Transverse colon (tissue), 4 donors: Measurements from ENCODE around the gene STK32B. TPM values are rescaled to one million over a fixed set of nuclear protein-coding genes. Genes with fewer than 3 reads are reported as not detected.
"Not testable (repeated sequence)": the region's sequence is repeated elsewhere in the genome, so short reads cannot be mapped to it uniquely, and the experiment has no call there.

ENCODE experiments used
- DNase-seq: peaks from one replicate; pipeline ENCODE4 v3.0.0-alpha.2; 2019
- H3K27ac ChIP-seq, 4 donors: fragments of 200-600 bp; sonication (generic); 2 replicates each; pipeline ENCODE4 v1.5.1; 2016 to 2018; ENCODE audit warnings: inconsistent platforms in 4 of 4
- H3K27me3 ChIP-seq: fragments of 200-600 bp; sonication (generic); 2 replicates; pipeline ENCODE4 v1.5.1; 2017; ENCODE audit warnings: inconsistent platforms
- H3K36me3 ChIP-seq, 4 donors: fragments of 200-600 bp; sonication (generic); 2 replicates each; pipeline ENCODE4 v1.5.1; 2017 to 2019; ENCODE audit warnings: inconsistent platforms in 4 of 4
- H3K4me1 ChIP-seq, 4 donors: fragments of 200-600 bp; sonication (generic); 2 replicates each; pipeline ENCODE4 v1.5.1; 2017 to 2020; ENCODE audit warnings: inconsistent platforms in 4 of 4
- H3K4me3 ChIP-seq, 4 donors: fragments of 200-600 bp; sonication (generic); 1 replicate in 1 of 4; 2 replicates in 3 of 4; pipeline versions ENCODE4 v1.5.1 to v1.6.1; 2017 to 2019; ENCODE audit warnings: inconsistent platforms in 4 of 4
- H3K9me3 ChIP-seq, 2 donors: fragments of 200-600 bp; sonication (generic); 2 replicates each; pipeline ENCODE4 v1.5.1; 2017 to 2019; ENCODE audit warnings: inconsistent platforms in 2 of 2
- CTCF ChIP-seq, 5 experiments: fragments of 200-600 bp in 3 of 5; fragments of 450-650 bp in 2 of 5; sonication (generic) in 3 of 5; IDR thresholded peaks; 1 replicate in 2 of 5; 2 replicates in 3 of 5; pipeline ENCODE4 v1.5.1; 2016 to 2017; ENCODE audit warnings: antibody characterized with exemption in 5 of 5, inconsistent platforms in 3 of 5, mild to moderate bottlenecking in 2 of 5, moderate library complexity in 1 of 5
- EP300 ChIP-seq: sonication (generic); formaldehyde crosslinking; IDR thresholded peaks from one replicate; pipeline ENCODE4 v1.6.1; 2017; ENCODE audit warnings: antibody characterized with exemption, low read depth
- POLR2A ChIP-seq: fragments of 450-650 bp; IDR thresholded peaks from one replicate; pipeline ENCODE4 v1.6.1; 2016; ENCODE audit warnings: antibody characterized with exemption, mild to moderate bottlenecking, moderate library complexity
- POLR2AphosphoS5 ChIP-seq, 3 donors: sonication (generic); formaldehyde crosslinking; IDR thresholded peaks; one replicate each; pipeline ENCODE4 v1.6.1; 2016; ENCODE audit warnings: antibody characterized with exemption in 3 of 3
- WGBS, 2 donors: methylation state at CpG; one replicate each; pipeline ENCODE4 v1.1.5; 2018; ENCODE audit warnings: low coverage in 1 of 2; 5-methylcytosine and 5-hydroxymethylcytosine counted together
- in situ Hi-C, 4 donors: fragments of 200-750 bp; cut with MboI; loops; one replicate each; pipeline versions ENCODE4 v1.15.0 to v1.15.1; 2017; ENCODE audit warnings: low sequenced_read_pairs in 3 of 4, low pct_ligation_motif_present in 1 of 4, low pct_unique_long_range_greater_than_20kb in 1 of 4
- intact Hi-C: fragments of 100-400 bp; cut with DNase I; formaldehyde crosslinking; loops from one replicate; pipeline ENCODE4 v1.15.1; 2023; ENCODE audit warnings: low total_unique reads
- total RNA-seq, 4 donors: library from RNA; depleted of rRNA; stranded (reverse); fragments of >200 nt; gene quantifications; one replicate each; pipeline ENCODE4 v1.1.0, GENCODE V29; 2016

The STK32B gene
- total RNA-seq, 4 donors from 2014 or later: 0.37 to 1.1 (median 0.64) TPM

- H3K4me1 ChIP-seq: peaks cover 0 to 3% (median 0%) of the 10 kb centered on the region in 4 donors
- DNase-seq: no peak
- H3K36me3 ChIP-seq: no peaks in the 10 kb centered on the region
- no peak overlapping the region for H3K4me3 ChIP-seq
- no peaks in the 10 kb centered on the region for H3K27me3 ChIP-seq
- no peaks in the 10 kb centered on the region for H3K9me3 ChIP-seq
- H3K27ac ChIP-seq: no peak overlapping the region
- WGBS, 2 donors: 80 to 86% methylated on average over 8 to 11 of the region's 11 CpGs
- in situ Hi-C loops (no loop called here), intact Hi-C loops (no loop called here)
- TF ChIP-seq POLR2A (no peak), EP300 (no peak), POLR2AphosphoS5 (IDR thresholded peaks at IDR 0.05) (no peak), CTCF (IDR thresholded peaks at IDR 0.05) (no peak)
Observed at GRCh38 chr4:5276475-5277075, 225.3 kb downstream of the STK32B start.

GRCh38 chr4:5277079-5277478 lies 225.8 kb downstream of the STK32B start:
- H3K4me3 ChIP-seq: no peak overlapping the region
- H3K36me3 ChIP-seq: no peaks in the 10 kb centered on the region
- WGBS, 2 donors: 67 to 88% methylated on average over 1 to 2 of the region's 2 CpGs
- in situ Hi-C loops: no loop called here
- H3K4me1 ChIP-seq: peaks cover 0 to 3% (median 0%) of the 10 kb centered on the region in 4 donors
- H3K27ac ChIP-seq: no peak overlapping the region
- no peaks in the 10 kb centered on the region for H3K27me3 ChIP-seq
- DNase-seq: no peak
- no peaks in the 10 kb centered on the region for H3K9me3 ChIP-seq
- no peak for TF ChIP-seq EP300
- no peak for TF ChIP-seq CTCF (IDR thresholded peaks at IDR 0.05)
- no peak for TF ChIP-seq POLR2A
- TF ChIP-seq POLR2AphosphoS5 (IDR thresholded peaks at IDR 0.05): no peak
- intact Hi-C loops: no loop called here

- Histone ChIP-seq H3K9me3 (no peaks in the 10 kb centered on the region), H3K4me3 (no peak overlapping the region), H3K36me3 (no peaks in the 10 kb centered on the region), H3K27ac (no peak overlapping the region), H3K27me3 (no peaks in the 10 kb centered on the region), H3K4me1 (peaks cover 0 to 3% (median 0%) of the 10 kb centered on the region in 4 donors)
- intact Hi-C loops (no loop called here), in situ Hi-C loops (no loop called here)
- no peak for DNase-seq
- 86 to 88% methylated on average over 4 of the region's 4 CpGs for WGBS, 2 donors
- TF ChIP-seq POLR2AphosphoS5 (IDR thresholded peaks at IDR 0.05) (no peak), POLR2A (no peak), CTCF (IDR thresholded peaks at IDR 0.05) (no peak), EP300 (no peak)
Observed at GRCh38 chr4:5278213-5278612, 226.9 kb downstream of the STK32B start.

GRCh38 chr4:5280069-5280468 lies 228.8 kb downstream of the STK32B start:
- H3K36me3 ChIP-seq, intact Hi-C loops, H3K27me3 ChIP-seq, in situ Hi-C loops, DNase-seq, H3K9me3 ChIP-seq, H3K27ac ChIP-seq, H3K4me3 ChIP-seq, H3K4me1 ChIP-seq: not testable (repeated sequence)
- 45 to 60% methylated on average over 1 of the region's 1 CpG for WGBS, 2 donors

GRCh38 chr4:5280828-5281227 lies 229.5 kb downstream of the STK32B start:
- in situ Hi-C loops (no loop called here), intact Hi-C loops (no loop called here)
- DNase-seq: no peak
- Histone ChIP-seq H3K36me3 (no peaks in the 10 kb centered on the region), H3K4me3 (no peak overlapping the region), H3K4me1 (peaks cover 0 to 3% (median 0%) of the 10 kb centered on the region in 4 donors), H3K27me3 (no peaks in the 10 kb centered on the region), H3K9me3 (no peaks in the 10 kb centered on the region), H3K27ac (no peak overlapping the region)
- no peak for TF ChIP-seq EP300
- TF ChIP-seq POLR2A: no peak
- TF ChIP-seq CTCF (IDR thresholded peaks at IDR 0.05): no peak
- TF ChIP-seq POLR2AphosphoS5 (IDR thresholded peaks at IDR 0.05): no peak
- WGBS, 2 donors: 67 to 71% methylated on average over 4 of the region's 4 CpGs
